GM12892 (cell line): ENCODE measurements around the gene KIAA1217.

Experiments used
- POLR2A ChIP-seq: IDR thresholded peaks from 2 replicates; pipeline ENCODE4 v1.6.1; 2011; ENCODE audit warnings: low read depth, low read length, control low read depth
- POLR2AphosphoS5 ChIP-seq: IDR thresholded peaks from 2 replicates; pipeline ENCODE4 v1.6.1; 2011; ENCODE audit warnings: low read depth, low read length, control low read depth

GRCh38 chr10:24551161-24551560, 342.2 kb downstream of the KIAA1217 start:
- TF ChIP-seq POLR2A (no peak), POLR2AphosphoS5 (no peak)
